HEK293 (cell line): ENCODE data around the gene SLC1A6.

Experiments used
- CTCF ChIA-PET: fragments of 350-600 bp; formaldehyde crosslinking; extraction: SDS; loops from one replicate; lab custom pipeline; 2021; ENCODE audit warnings: antibody characterized with exemption; lab: Yijun Ruan, JAX
- POLR2A ChIA-PET: fragments of 300-600 bp; formaldehyde crosslinking; extraction: SDS; loops from one replicate; lab custom pipeline; 2020; ENCODE audit warnings: antibody characterized with exemption, inconsistent platforms; lab: Yijun Ruan, JAX
- H3K27ac ChIP-seq: fragments of 200-500 bp; sonication (Bioruptor generic); 2 replicates; pipeline ENCODE4 v1.5.1; 2014; ENCODE audit warnings: low read depth, low read length, control low read depth, inconsistent platforms; ENCODE audit errors: extremely low read depth
- H3K36me3 ChIP-seq, 2 experiments: fragments of 200-500 bp in 1 of 2; sonication (Bioruptor generic) in 1 of 2; 1 replicate in 1 of 2; 2 replicates in 1 of 2; pipeline ENCODE4 v1.5.1; 2014 to 2017; ENCODE audit warnings: inconsistent platforms in 2 of 2, low read length in 2 of 2; ENCODE audit not compliant: control insufficient read depth in 2 of 2, insufficient read depth in 1 of 2
- H3K4me1 ChIP-seq: fragments of 200-500 bp; sonication (Bioruptor generic); 2 replicates; pipeline ENCODE4 v1.5.1; 2014; ENCODE audit warnings: mild to moderate bottlenecking, low read length, inconsistent platforms; ENCODE audit not compliant: control insufficient read depth, insufficient read depth
- H3K4me3 ChIP-seq: 2 replicates; pipeline ENCODE4 v1.5.1; 2011; ENCODE audit warnings: low read depth, mild to moderate bottlenecking, control low read depth, low read length, moderate library complexity
- H3K9me3 ChIP-seq: fragments of 200-500 bp; sonication (Bioruptor generic); 2 replicates; pipeline ENCODE4 v1.5.1; 2014; ENCODE audit warnings: low read depth, low read length, inconsistent platforms; ENCODE audit not compliant: control insufficient read depth, insufficient read depth
- AEBP2 ChIP-seq: fragments of 450-650 bp; formaldehyde crosslinking; IDR thresholded peaks from 2 replicates; pipeline ENCODE4 v1.5.1; 2016; ENCODE audit warnings: missing biosample characterization, missing genetic modification characterization, borderline replicate concordance
- MYNN ChIP-seq: fragments of 450-650 bp; formaldehyde crosslinking; IDR thresholded peaks from 2 replicates; pipeline ENCODE4 v1.5.1; 2016; ENCODE audit warnings: missing biosample characterization, missing genetic modification characterization, borderline replicate concordance
- MZF1 ChIP-seq: fragments of 450-650 bp; formaldehyde crosslinking; IDR thresholded peaks from 2 replicates; pipeline ENCODE4 v1.5.1; 2017; ENCODE audit warnings: missing biosample characterization, missing genetic modification characterization, borderline replicate concordance
- REST ChIP-seq: fragments of 450-650 bp; formaldehyde crosslinking; IDR thresholded peaks from 2 replicates; pipeline ENCODE4 v1.5.1; 2016; ENCODE audit warnings: missing biosample characterization, missing genetic modification characterization
- ZBTB21 ChIP-seq: fragments of 450-650 bp; formaldehyde crosslinking; IDR thresholded peaks from 2 replicates; pipeline ENCODE4 v1.5.1; 2017; ENCODE audit warnings: missing biosample characterization, missing genetic modification characterization
- ZNF211 ChIP-seq: fragments of 450-650 bp; formaldehyde crosslinking; IDR thresholded peaks from 2 replicates; pipeline ENCODE4 v1.5.1; 2016; ENCODE audit warnings: low read depth, missing biosample characterization, missing genetic modification characterization
- ZNF366 ChIP-seq: fragments of 450-650 bp; formaldehyde crosslinking; conservative IDR thresholded peaks from 2 replicates; pipeline ENCODE4 v1.5.1; 2016; ENCODE audit warnings: missing biosample characterization, missing genetic modification characterization
- ZNF514 ChIP-seq: fragments of 450-650 bp; formaldehyde crosslinking; IDR thresholded peaks from 2 replicates; pipeline ENCODE4 v1.5.1; 2016; ENCODE audit warnings: missing biosample characterization, missing genetic modification characterization
- ZNF670 ChIP-seq: fragments of 450-650 bp; formaldehyde crosslinking; IDR thresholded peaks from 2 replicates; pipeline ENCODE4 v1.5.1; 2016; ENCODE audit warnings: missing biosample characterization, missing genetic modification characterization, low read depth
- TF ChIP-seq, protein P1 (sequence below): fragments of 450-650 bp; formaldehyde crosslinking; IDR thresholded peaks from 2 replicates; pipeline ENCODE4 v1.5.1; 2016; ENCODE audit warnings: missing biosample characterization, missing genetic modification characterization
- TF ChIP-seq, protein P2 (sequence below): fragments of 450-650 bp; formaldehyde crosslinking; IDR thresholded peaks from 2 replicates; pipeline ENCODE4 v1.5.1; 2016; ENCODE audit warnings: missing biosample characterization, missing genetic modification characterization
- TF ChIP-seq, protein P3 (sequence below): fragments of 450-650 bp; formaldehyde crosslinking; IDR thresholded peaks from 2 replicates; pipeline ENCODE4 v1.5.1; 2017; ENCODE audit warnings: missing biosample characterization, missing genetic modification characterization

Gene SLC1A6

DNA sequence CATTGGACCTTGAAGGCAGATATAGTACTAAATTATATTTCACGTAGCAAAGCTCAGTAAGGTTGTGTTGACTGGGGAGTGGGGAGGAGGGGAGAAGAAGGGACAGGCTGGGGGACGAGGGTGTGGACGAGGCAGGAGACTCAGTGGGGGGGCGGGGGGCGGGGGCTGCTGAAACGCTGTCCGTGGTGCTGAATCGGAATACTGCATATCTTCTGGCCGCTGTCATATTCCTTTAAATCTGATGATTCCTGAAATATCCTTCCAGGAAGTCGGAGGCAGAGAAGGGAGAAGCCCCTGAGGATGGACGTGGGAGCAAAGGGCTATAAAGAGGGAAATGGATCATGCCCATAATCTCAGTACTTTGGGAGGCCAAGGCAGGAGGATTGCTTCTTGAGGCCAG, 34.9 kb upstream of the SLC1A6 start:
- CTCF ChIA-PET: no interaction called here
- TF ChIP-seq REST (tag by site-specific recombination) (peak; percentile 79), ZNF211 (tag by site-specific recombination) (no peak)
- TF ChIP-seq, all 188 proteins: peak for 1
- H3K4me3 ChIP-seq: no peak overlapping the region
- no peaks in the 10 kb centered on the region for H3K4me1 ChIP-seq
- no peaks in the 10 kb centered on the region for H3K36me3 ChIP-seq
- no peak overlapping the region for H3K27ac ChIP-seq
- POLR2A ChIA-PET: no interaction called here
- no peaks in the 10 kb centered on the region for H3K9me3 ChIP-seq

DNA sequence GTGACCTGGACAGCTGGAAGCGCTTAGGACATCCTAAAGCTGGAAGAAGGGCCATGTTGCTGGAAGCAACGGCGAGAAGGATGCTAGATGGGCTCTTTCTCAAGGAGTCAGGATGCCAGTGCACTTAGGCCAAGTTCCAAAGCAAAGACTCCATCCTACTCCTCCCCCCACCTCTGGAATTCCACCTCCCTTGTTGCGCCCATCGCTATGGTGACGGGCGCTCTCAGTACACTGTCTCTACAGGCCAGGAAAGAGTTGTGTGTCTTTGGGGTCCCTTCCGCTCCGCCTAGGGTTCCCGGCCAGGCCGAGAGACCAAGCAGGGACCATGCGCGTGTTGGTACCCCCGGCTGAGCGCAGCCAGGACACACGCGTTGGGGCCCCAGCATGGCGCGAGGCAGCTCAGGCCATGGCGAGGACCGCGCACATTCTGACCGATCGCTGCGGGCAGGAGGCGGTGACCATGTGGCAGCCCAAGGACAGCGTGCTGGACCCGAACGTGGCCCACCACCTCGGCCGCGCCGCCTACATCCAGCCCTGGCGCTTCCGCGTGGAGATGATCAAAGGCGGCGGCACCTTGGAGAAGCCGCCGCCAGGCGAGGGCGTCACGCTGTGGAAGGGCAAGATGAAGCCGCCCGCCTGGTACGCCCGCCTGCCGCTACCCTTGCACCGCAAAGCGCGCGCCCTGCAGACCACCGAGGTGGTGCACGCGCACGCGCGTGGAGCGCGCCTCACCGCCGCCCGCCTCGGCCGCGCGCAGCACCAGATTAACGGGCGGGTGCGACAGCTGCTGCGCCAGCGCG, 31.0 kb upstream of the SLC1A6 start:
- POLR2A ChIA-PET: no interaction called here

More for the DNA sequence above, 31.0 kb upstream of the SLC1A6 start:
- Histone ChIP-seq H3K4me3 (no peak overlapping the region), H3K36me3 (no peaks in the 10 kb centered on the region), H3K27ac (no peak overlapping the region), H3K9me3 (no peaks in the 10 kb centered on the region), H3K4me1 (no peaks in the 10 kb centered on the region)
- CTCF ChIA-PET: no interaction called here
- no peak for TF ChIP-seq ZNF670 (tag by site-specific recombination)
- TF ChIP-seq, protein P1, sequence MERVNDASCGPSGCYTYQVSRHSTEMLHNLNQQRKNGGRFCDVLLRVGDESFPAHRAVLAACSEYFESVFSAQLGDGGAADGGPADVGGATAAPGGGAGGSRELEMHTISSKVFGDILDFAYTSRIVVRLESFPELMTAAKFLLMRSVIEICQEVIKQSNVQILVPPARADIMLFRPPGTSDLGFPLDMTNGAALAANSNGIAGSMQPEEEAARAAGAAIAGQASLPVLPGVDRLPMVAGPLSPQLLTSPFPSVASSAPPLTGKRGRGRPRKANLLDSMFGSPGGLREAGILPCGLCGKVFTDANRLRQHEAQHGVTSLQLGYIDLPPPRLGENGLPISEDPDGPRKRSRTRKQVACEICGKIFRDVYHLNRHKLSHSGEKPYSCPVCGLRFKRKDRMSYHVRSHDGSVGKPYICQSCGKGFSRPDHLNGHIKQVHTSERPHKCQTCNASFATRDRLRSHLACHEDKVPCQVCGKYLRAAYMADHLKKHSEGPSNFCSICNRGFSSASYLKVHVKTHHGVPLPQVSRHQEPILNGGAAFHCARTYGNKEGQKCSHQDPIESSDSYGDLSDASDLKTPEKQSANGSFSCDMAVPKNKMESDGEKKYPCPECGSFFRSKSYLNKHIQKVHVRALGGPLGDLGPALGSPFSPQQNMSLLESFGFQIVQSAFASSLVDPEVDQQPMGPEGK (tag by site-specific recombination): no peak
- TF ChIP-seq ZBTB21 (tag by site-specific recombination): no peak
- TF ChIP-seq ZNF514 (tag by site-specific recombination): no peak
- TF ChIP-seq ZNF366: no peak
- TF ChIP-seq, protein P2, sequence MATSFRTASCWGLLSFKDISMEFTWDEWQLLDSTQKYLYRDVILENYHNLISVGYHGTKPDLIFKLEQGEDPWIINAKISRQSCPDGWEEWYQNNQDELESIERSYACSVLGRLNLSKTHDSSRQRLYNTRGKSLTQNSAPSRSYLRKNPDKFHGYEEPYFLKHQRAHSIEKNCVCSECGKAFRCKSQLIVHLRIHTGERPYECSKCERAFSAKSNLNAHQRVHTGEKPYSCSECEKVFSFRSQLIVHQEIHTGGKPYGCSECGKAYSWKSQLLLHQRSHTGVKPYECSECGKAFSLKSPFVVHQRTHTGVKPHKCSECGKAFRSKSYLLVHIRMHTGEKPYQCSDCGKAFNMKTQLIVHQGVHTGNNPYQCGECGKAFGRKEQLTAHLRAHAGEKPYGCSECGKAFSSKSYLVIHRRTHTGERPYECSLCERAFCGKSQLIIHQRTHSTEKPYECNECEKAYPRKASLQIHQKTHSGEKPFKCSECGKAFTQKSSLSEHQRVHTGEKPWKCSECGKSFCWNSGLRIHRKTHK (tag by site-specific recombination): no peak
- TF ChIP-seq MYNN: no peak
- TF ChIP-seq MZF1: no peak
- no peak for TF ChIP-seq AEBP2 (tag by site-specific recombination)
- TF ChIP-seq, protein P3, sequence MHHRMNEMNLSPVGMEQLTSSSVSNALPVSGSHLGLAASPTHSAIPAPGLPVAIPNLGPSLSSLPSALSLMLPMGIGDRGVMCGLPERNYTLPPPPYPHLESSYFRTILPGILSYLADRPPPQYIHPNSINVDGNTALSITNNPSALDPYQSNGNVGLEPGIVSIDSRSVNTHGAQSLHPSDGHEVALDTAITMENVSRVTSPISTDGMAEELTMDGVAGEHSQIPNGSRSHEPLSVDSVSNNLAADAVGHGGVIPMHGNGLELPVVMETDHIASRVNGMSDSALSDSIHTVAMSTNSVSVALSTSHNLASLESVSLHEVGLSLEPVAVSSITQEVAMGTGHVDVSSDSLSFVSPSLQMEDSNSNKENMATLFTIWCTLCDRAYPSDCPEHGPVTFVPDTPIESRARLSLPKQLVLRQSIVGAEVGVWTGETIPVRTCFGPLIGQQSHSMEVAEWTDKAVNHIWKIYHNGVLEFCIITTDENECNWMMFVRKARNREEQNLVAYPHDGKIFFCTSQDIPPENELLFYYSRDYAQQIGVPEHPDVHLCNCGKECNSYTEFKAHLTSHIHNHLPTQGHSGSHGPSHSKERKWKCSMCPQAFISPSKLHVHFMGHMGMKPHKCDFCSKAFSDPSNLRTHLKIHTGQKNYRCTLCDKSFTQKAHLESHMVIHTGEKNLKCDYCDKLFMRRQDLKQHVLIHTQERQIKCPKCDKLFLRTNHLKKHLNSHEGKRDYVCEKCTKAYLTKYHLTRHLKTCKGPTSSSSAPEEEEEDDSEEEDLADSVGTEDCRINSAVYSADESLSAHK (tag by site-specific recombination): no peak
